PC-9 (cell line): Measurements from ENCODE around the gene ATOSB. TPM values are rescaled to one million over a fixed set of nuclear protein-coding genes. Genes with fewer than 3 reads are reported as not detected.
A peak's percentile ranks its signal among the peaks of the same experiment; 100 is the strongest.

Experiments used
- BruUV-seq: library from RNA; stranded (reverse); fragments of 400-500 nt; replicated peaks from 2 replicates; lab custom pipeline; 2021; lab: Mats Ljungman, UMichigan
- CTCF ChIA-PET: fragments of 300-600 bp; sonication (Branson Sonifier 250); formaldehyde crosslinking; loops from one replicate; lab custom pipeline; 2022; ENCODE audit warnings: antibody characterized with exemption; lab: Charles Lee
- POLR2A ChIA-PET: fragments of 300-600 bp; sonication (Branson Sonifier 250); formaldehyde crosslinking; loops from one replicate; lab custom pipeline; 2022; ENCODE audit warnings: antibody characterized with exemption; ENCODE audit not compliant: unreplicated experiment; lab: Charles Lee
- DNase-seq, 2 experiments: peaks; one replicate each; pipeline versions ENCODE4 v3.0.0 to v3.0.0-alpha.2; 2015 to 2022; ENCODE audit warnings: mixed read lengths in 1 of 2
- H2AFZ ChIP-seq: fragments of 200-600 bp; sonication (generic); 2 replicates; pipeline ENCODE4 v1.8.1; 2017; ENCODE audit warnings: antibody characterized with exemption
- H3F3A ChIP-seq: fragments of 200-600 bp; sonication (generic); 2 replicates; pipeline ENCODE4 v1.8.1; 2017; ENCODE audit warnings: antibody characterized with exemption, mild to moderate bottlenecking, low read depth; ENCODE audit not compliant: insufficient read depth
- H3K27ac ChIP-seq: fragments of 200-600 bp; sonication (generic); 2 replicates; pipeline ENCODE4 v1.6.1; 2016; ENCODE audit warnings: mixed run types
- H3K27me3 ChIP-seq: fragments of 200-600 bp; sonication (generic); 2 replicates; pipeline ENCODE4 v1.6.1; 2016; ENCODE audit warnings: low read depth, mixed run types; ENCODE audit not compliant: insufficient read depth
- H3K36me3 ChIP-seq: fragments of 200-600 bp; sonication (generic); 2 replicates; pipeline ENCODE4 v1.6.1; 2016; ENCODE audit warnings: low read depth, mixed run types
- H3K4me1 ChIP-seq: fragments of 200-600 bp; sonication (generic); replicated peaks from 2 replicates; pipeline ENCODE4 v1.6.1; 2016; ENCODE audit warnings: mixed run types; ENCODE audit not compliant: insufficient read depth
- H3K4me2 ChIP-seq: fragments of 200-600 bp; sonication (generic); 2 replicates; pipeline ENCODE4 v1.6.1; 2017; ENCODE audit warnings: mixed run types
- H3K4me3 ChIP-seq: fragments of 200-600 bp; sonication (generic); 2 replicates; pipeline ENCODE4 v1.6.1; 2016; ENCODE audit warnings: mixed run types
- H3K79me2 ChIP-seq: fragments of 200-600 bp; sonication (generic); 2 replicates; pipeline ENCODE4 v1.6.1; 2017; ENCODE audit warnings: low read depth, mixed run types
- H3K9me2 ChIP-seq: fragments of 200-600 bp; sonication (generic); 2 replicates; pipeline ENCODE4 v1.8.1; 2017; ENCODE audit warnings: mild to moderate bottlenecking; ENCODE audit not compliant: insufficient read depth
- H3K9me3 ChIP-seq: fragments of 200-600 bp; sonication (generic); 2 replicates; pipeline ENCODE4 v1.8.1; 2016; ENCODE audit warnings: low read depth; ENCODE audit not compliant: insufficient read depth
- H4K20me1 ChIP-seq: fragments of 200-600 bp; sonication (generic); 2 replicates; pipeline ENCODE4 v1.8.1; 2017; ENCODE audit not compliant: insufficient read depth
- EZH2 ChIP-seq: fragments of 200-600 bp; sonication (generic); IDR thresholded peaks from 2 replicates; pipeline ENCODE4 v1.8.0; 2017; ENCODE audit warnings: antibody characterized with exemption, low read depth
- intact Hi-C: fragments of 100-400 bp; cut with micrococcal nuclease; formaldehyde crosslinking; loops from one replicate; pipeline ENCODE4 v1.10.0; 2022; ENCODE audit not compliant: unreplicated experiment
- total RNA-seq: library from RNA; stranded (reverse); gene quantifications from 2 replicates; pipeline ENCODE4 v1.2.3, GENCODE V29; 2021
- TF ChIP-seq, protein P1 (sequence below): fragments of 200-600 bp; sonication (generic); conservative IDR thresholded peaks from 2 replicates; pipeline ENCODE4 v1.6.1; 2017; ENCODE audit warnings: mixed run types, antibody characterized with exemption, mild to moderate bottlenecking, moderate library complexity

The ATOSB gene
- total RNA-seq, 1 experiment from 2014 or later = 10.5 TPM

DNA sequence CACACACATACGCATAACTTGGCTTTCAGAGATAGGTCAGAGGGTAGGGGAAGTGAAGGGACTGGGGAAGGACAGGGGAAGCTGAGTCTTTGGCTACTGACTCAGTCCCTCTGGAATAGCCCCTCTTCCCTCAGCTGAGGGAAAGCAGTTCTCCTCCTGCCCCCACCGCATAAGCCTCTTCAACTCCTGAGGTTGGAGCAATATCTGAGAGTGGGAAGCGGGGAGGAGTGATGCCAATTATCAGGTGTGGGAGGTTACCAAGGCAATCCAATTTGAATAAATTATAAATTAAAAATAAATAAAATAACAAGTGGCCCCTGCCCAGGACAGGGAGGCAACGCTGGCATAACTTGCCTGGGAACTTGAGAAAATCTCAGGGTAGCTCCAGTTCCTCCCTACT lies 11.1 kb downstream of the ATOSB start:
- H3K9me3 ChIP-seq = no peaks in the 10 kb centered on the region
- H3K27ac ChIP-seq = no peak overlapping the region
- no peak for DNase-seq
- no peaks in the 10 kb centered on the region for H3K4me1 ChIP-seq
- no peaks in the 10 kb centered on the region for H3K9me2 ChIP-seq
- no peak overlapping the region for H3K4me3 ChIP-seq
- POLR2A ChIA-PET = no interaction called here
- H3F3A ChIP-seq = no peaks in the 10 kb centered on the region
- CTCF ChIA-PET = no interaction called here
- H3K36me3 ChIP-seq = no peaks in the 10 kb centered on the region
- intact Hi-C loops = no loop called here
- no peak overlapping the region for H2AFZ ChIP-seq
- no peaks in the 10 kb centered on the region for H3K27me3 ChIP-seq
- TF ChIP-seq EZH2 = no peak
- TF ChIP-seq, protein P1, sequence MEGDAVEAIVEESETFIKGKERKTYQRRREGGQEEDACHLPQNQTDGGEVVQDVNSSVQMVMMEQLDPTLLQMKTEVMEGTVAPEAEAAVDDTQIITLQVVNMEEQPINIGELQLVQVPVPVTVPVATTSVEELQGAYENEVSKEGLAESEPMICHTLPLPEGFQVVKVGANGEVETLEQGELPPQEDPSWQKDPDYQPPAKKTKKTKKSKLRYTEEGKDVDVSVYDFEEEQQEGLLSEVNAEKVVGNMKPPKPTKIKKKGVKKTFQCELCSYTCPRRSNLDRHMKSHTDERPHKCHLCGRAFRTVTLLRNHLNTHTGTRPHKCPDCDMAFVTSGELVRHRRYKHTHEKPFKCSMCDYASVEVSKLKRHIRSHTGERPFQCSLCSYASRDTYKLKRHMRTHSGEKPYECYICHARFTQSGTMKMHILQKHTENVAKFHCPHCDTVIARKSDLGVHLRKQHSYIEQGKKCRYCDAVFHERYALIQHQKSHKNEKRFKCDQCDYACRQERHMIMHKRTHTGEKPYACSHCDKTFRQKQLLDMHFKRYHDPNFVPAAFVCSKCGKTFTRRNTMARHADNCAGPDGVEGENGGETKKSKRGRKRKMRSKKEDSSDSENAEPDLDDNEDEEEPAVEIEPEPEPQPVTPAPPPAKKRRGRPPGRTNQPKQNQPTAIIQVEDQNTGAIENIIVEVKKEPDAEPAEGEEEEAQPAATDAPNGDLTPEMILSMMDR = no peak
- peaks cover 15% of the 10 kb centered on the region for H3K79me2 ChIP-seq
- H3K4me2 ChIP-seq = no peak overlapping the region
- H4K20me1 ChIP-seq = no peaks in the 10 kb centered on the region
- no TSS peak for BruUV-seq

DNA sequence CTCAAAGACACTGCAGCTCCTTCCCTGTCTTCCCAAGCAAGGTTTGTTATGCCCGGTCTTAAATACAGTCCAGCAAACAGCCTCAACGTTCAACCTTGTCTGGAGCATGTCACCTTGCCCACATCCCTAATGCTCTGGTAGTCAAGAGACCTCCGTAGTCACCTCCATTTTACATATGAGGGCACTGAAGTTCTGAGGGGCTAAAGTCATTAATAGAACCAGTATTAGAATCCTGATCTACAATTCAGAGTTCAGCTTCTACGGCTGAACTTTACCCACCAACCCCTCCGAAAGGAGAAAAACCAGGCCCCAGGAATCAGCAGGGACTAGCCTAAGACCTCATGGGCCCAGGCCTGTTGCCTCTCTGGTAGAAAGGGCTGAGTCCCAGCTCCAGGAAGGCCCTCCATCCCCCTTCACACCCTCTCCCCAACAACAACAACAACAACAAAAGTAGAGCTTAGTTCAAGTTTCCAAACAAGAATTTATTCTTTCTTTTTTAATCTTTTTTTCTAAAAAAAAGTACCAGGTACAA lies 11.9 kb downstream of the ATOSB start:
- TF ChIP-seq, protein P1 = no peak
- no peak for TF ChIP-seq EZH2
- H3K36me3 ChIP-seq = no peaks in the 10 kb centered on the region
- no peak for DNase-seq
- ChIA-PET CTCF (interaction anchor here (1.0 kb wide), 1 partner anchor 53 kb away, joined by 3 read pairs; no protein-coding TSS in a partner anchor), POLR2A (interaction anchor here (0.6 to 1.2 kb wide), 3 partner anchors 12 to 483 kb away, joined by 4 read pairs; partner anchors contain the start of gene FANCG)
- H3K79me2 ChIP-seq = peaks cover 15% of the 10 kb centered on the region
- no peaks in the 10 kb centered on the region for H4K20me1 ChIP-seq
- intact Hi-C loops = no loop called here
- no peak overlapping the region for H3K27ac ChIP-seq
- H3K4me2 ChIP-seq = peak overlapping the region; percentile 90
- peak overlapping the region; percentile 84; the same call in 1 of the 2 replicates for H3K4me3 ChIP-seq
- H3K9me3 ChIP-seq = no peaks in the 10 kb centered on the region
- H3K27me3 ChIP-seq = no peaks in the 10 kb centered on the region
- no TSS peak for BruUV-seq
- H3F3A ChIP-seq = no peaks in the 10 kb centered on the region
- H3K9me2 ChIP-seq = no peaks in the 10 kb centered on the region
- H3K4me1 ChIP-seq = no peaks in the 10 kb centered on the region
- H2AFZ ChIP-seq = peak overlapping the region; percentile 96; the same call in 1 of the 2 replicates

DNA sequence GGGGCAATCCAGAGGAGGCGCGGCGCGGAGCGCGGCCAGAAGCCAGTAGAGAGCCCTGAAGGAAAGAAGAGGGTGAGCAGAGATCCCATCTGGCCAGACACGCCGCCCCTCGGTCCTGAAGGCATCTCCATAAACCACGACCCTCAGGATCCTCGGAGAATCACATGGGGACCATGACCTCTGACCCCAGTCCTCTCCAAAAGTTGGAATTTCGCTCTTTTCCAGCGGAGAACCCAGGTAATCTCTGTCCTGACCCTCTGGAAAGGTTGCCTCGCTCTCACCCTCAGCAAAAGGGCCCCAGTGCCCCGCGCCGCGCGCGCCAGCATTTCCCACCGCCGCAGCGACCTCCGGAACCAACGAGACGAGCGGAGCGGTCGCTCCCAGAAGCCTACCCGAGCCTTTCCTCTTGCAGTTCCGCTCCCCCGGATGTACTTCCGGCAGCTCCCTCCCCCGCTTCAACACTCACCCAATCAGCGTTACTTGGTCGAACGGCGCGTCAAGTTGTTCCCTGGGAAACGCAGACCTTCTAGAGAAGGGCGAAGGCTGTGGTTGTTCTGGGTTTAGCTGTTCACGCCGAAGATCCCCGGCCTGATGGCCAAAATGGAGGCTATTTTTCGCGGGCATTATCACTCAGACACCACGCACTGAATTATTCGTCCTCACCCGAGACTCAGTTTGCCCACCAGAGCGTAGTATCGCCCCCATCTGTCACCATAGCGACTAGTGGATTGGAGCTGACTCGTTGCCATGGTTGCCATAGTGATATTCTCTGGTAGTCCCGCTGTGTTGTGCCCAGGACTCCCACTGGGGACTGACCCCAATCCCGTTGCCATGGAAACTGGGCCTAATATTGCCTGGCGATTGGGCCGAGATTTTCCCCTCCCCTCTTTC lies 12.6 kb downstream of the ATOSB start, which contains the start of gene STOML2:
Gene STOML2 (minus strand): TSS at position 363 of the 891 bp plus-strand sequence. CDS start 37 bp downstream, at position 326.
- TSS peak; percentile 95 for BruUV-seq
- intact Hi-C loops = no loop called here
- peak within 1 kb of the TSS; percentile 96 for H2AFZ ChIP-seq

More for the DNA sequence above, 12.6 kb downstream of the ATOSB start, which contains the start of gene STOML2:
- Histone ChIP-seq H3K9me2 (no peaks in the 10 kb centered on the region), H3K9me3 (no peaks in the 10 kb centered on the region), H3K4me3 (peak within 1 kb of the TSS; percentile 84), H3K4me2 (peak within 1 kb of the TSS; percentile 90), H3K36me3 (no peaks in the 10 kb centered on the region), H3F3A (no peaks in the 10 kb centered on the region), H3K79me2 (peaks cover 15% of the 10 kb centered on the region), H3K27me3 (no peaks in the 10 kb centered on the region), H4K20me1 (no peaks in the 10 kb centered on the region), H3K4me1 (no peaks in the 10 kb centered on the region), H3K27ac (peak within 1 kb of the TSS; percentile 49)
- ChIA-PET POLR2A (interaction anchor here (0.6 to 1.2 kb wide), 4 partner anchors 13 to 482 kb away, joined by 3 to 4 read pairs (median 4); partner anchors contain the start of gene FANCG), CTCF (interaction anchor here (1.0 kb wide), 1 partner anchor 52 kb away, joined by 3 read pairs; no protein-coding TSS in a partner anchor)
- TF ChIP-seq, protein P1 = no peak
- TF ChIP-seq EZH2 = no peak
- peak; percentile 81 to 84 for DNase-seq
